Left colon (tissue), 2 donors: ENCODE measurements around the gene CYFIP1. TPM values are rescaled to one million over a fixed set of nuclear protein-coding genes. Genes with fewer than 3 reads are reported as not detected.

Experiments used
- ATAC-seq: fragments of 200-7000 bp; cut with Tn5 transposase; one replicate; pipeline ENCODE4 v1.9.1; 2020; ENCODE audit warnings: mild to moderate bottlenecking, moderate library complexity
- DNase-seq, 2 donors: peaks; one replicate each; pipeline ENCODE4 v3.0.0-alpha.2; 2020
- intact Hi-C, 2 donors: fragments of 100-400 bp; cut with DNase I in 1 of 2; cut with micrococcal nuclease in 1 of 2; formaldehyde crosslinking; loops; one replicate each; pipeline versions ENCODE4 v1.11.2 to v1.14.0; 2022; cut with DNase I, micrococcal nuclease
- total RNA-seq, 2 donors: library from RNA; stranded (reverse); fragmentation: NEBNext Ultra II Directional; extraction: Animal tissue kit (Norgen Biotek cat#: 25700); gene quantifications; one replicate each; pipeline ENCODE4 v1.2.1, GENCODE V29; 2021
- donor health status: DM: no; HTN: no; CAD: no.
- donor health status: DM: yes; HTN: yes; CAD: no.

The CYFIP1 gene
- total RNA-seq, 2 donors from 2014 or later = 163 to 192 TPM

- ATAC-seq (peak; percentile 89), DNase-seq (peak; percentile 72 to 84)
- intact Hi-C loops = no loop called here
Measured at GRCh38 chr15:22903961-22904534, 76.1 kb downstream of the CYFIP1 start.

DNA sequence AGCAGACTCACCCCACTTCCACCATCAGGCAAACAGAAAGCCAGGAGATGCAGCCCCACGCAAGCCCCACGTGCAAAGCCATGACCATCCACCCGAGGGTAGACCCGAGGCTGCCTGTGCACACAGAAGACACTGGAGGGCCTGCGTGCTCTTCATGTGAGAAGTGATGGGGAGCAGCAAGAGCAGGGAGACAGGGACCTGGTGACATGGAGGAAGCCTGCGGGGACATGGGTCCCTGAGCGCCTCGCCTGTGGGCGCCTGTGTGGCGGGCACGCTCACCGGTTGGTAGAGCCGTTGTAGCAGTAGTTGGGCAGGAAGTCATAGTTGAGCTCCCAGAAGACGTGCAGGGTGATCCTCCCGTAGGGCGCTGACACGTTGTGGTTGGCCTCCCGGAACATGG, 76.7 kb downstream of the CYFIP1 start:
- DNase-seq = no peak
- no peak for ATAC-seq
- intact Hi-C loops = no loop called here

DNA sequence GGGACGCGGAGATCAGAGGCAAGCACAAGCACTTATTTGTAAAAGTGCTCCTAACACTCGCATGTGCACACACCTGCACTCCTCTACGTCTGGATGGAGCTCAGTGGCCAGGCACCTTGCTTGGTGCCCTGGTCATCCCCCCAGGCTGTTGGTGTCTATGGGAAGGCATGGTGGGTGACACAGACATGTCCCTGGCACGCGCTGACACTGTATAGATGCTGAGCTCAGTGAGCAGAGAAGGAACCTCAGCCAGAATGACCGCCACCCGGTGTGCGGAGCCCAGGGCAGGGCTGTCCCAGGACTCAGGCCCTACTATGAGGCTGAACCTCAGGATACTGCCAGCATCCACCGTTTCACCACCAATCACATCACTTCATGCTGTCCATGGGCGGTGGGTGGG, 77.2 kb downstream of the CYFIP1 start:
- intact Hi-C loops = no loop called here
- ATAC-seq (no peak), DNase-seq (no peak)

DNA sequence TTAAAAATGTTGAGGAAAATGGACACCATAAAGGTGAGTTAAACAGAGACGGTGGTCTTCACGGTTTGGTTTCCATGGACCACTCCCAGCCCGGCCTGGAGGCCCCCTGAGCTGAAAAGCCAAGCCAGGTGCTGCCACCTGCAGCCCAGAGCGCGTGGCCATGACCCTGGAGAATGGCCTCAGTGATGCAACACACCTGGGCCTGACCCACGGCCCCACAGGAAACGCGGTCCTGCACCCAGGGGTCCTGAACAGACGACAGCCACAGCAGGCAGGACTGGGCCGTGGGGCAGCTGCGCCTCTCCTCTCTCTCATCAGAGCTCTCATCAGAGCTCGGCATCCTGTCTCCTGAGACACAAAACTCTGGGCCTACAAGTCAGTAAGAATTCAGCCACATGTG, 77.6 kb downstream of the CYFIP1 start:
- ATAC-seq (no peak), DNase-seq (no peak)
- intact Hi-C loops = no loop called here

- ATAC-seq (no peak), DNase-seq (no peak)
- intact Hi-C loops = no loop called here
Measured at GRCh38 chr15:22902046-22902445, 78.1 kb downstream of the CYFIP1 start.

DNA sequence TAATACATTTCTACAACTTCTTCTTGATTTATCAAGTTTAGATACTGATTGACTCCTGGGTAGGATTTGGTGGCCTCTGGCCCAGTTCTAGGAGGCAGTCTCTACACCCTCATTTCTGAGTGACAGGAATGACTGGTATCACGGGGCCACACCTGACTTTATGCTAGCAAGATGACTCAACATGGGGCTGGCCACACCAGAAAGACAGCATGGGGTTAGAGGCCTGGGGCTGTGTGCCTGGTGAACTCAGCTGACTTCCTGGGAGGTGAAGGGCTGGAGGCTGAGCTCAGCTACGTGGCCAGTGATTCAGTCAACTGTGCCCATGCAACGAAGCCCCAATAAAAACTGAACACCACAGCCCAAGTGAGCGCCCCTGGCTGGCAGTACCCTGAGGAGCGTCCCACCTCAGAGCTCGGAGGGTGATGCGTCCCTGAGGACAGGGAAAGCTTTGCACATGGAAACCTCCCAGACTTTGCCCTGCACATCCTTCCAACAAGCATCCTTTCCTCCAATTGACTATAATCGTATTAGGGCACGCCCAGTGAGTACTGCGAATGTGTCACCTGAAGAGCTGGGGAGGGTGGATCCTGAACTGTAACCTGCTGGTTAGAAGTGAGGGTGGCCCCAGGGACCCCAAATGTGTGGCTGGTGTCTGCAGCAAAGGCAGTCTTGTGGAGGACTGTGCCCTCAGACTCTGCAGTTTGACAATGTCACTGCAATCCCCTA, 84.5 kb downstream of the CYFIP1 start:
- ATAC-seq (peak; percentile 95), DNase-seq (peak; percentile 40 to 64)
- intact Hi-C loops = no loop called here

DNA sequence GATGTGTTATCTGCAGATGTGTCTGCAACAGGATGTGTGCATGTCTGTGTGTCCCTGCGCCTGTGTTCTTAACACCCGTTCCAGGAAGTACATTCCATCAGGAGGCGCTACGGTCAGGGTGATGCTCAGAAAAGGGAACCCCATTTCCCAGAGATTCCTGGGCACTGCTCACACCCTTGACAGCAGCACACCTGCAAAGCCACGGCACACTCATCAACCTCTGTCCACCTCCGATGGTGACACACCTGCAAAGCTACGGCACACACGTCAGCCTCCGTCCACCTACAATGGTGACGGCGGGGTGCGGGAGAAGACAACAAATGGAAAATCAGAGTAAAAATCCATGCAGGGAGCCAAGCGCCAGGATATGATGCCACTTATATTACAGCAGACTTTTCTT, 86.3 kb downstream of the CYFIP1 start:
- no peak for ATAC-seq
- intact Hi-C loops = no loop called here

GRCh38 chr15:22893081-22893480, 87.1 kb downstream of the CYFIP1 start:
- intact Hi-C loops = no loop called here
- DNase-seq = no peak
- no peak for ATAC-seq

More for the DNA sequence above, 86.3 kb downstream of the CYFIP1 start:
- no peak for DNase-seq

DNA sequence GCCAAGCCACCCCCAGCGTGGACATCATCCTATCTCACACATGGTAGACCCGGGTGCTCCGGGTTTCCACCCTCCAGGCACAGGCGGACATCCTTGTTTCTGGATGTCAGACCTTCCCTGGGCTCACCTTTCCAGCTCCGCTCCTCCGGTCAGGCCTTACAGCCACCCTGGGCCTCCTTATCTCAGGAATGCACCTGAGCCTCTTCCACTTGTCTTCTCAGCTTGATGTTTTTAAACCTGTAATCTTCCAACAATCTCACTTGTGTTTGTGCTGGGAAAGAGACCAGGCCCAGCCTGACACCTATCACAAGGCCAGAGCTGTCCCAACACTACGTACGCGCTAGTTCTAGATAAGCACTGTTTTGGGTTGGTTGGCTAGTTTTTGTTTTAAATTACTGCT, 87.8 kb downstream of the CYFIP1 start:
- no peak for DNase-seq
- intact Hi-C loops = no loop called here
- ATAC-seq = no peak

- DNase-seq = no peak
- no peak for ATAC-seq
- intact Hi-C loops = no loop called here
Measured at GRCh38 chr15:22891426-22892210, 88.5 kb downstream of the CYFIP1 start.

GRCh38 chr15:22890296-22890695, 89.9 kb downstream of the CYFIP1 start:
- intact Hi-C loops = no loop called here

DNA sequence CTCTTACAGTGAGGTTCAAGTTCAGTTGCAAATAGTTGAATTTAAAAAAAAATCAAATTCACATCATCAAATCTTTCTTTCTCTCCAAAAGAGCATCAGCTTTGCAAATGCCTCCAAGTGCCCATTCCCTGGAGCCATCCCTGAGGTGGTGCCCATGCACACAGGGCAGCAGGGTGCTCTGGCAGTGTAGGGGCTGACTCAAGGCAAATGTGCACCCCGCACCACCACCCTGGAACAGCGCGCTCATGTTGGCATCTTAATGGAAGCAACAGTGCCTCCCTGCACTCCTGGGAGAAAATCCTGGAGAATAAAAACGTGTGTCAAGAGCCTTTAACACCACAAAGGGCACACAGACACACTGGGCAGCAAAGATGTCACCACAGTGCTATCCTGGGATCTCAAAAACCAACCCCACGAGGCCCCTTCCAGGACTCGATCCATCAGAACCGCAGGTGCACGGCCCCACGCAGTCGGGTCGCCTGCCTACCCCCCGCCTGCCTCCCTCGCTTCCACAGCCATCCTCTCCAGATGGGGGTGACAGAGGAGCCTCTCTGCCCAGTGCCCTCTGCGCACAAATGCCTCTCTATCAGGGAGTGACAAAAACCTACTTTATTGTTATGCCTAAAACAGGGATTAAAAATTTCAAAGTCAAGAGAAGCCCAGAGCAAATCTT, 90.9 kb downstream of the CYFIP1 start:
- intact Hi-C loops = no loop called here

More at GRCh38 chr15:22890296-22890695, 89.9 kb downstream of the CYFIP1 start:
- DNase-seq = no peak
- ATAC-seq = no peak

GRCh38 chr15:22888120-22888859, 91.9 kb downstream of the CYFIP1 start:
- intact Hi-C loops = no loop called here
- DNase-seq (no peak), ATAC-seq (peak; percentile 36)

More for the DNA sequence above, 90.9 kb downstream of the CYFIP1 start:
- DNase-seq = no peak
- no peak for ATAC-seq

- ATAC-seq = peak; percentile 32
Measured at GRCh38 chr15:22887157-22887951, 92.8 kb downstream of the CYFIP1 start.

GRCh38 chr15:22885120-22885519, 95.0 kb downstream of the CYFIP1 start:
- intact Hi-C loops = no loop called here
- ATAC-seq = peak; percentile 57
- DNase-seq = no peak

More at GRCh38 chr15:22887157-22887951, 92.8 kb downstream of the CYFIP1 start:
- DNase-seq = peak in 1 of 2 donors; percentile 39
- intact Hi-C loops = no loop called here

DNA sequence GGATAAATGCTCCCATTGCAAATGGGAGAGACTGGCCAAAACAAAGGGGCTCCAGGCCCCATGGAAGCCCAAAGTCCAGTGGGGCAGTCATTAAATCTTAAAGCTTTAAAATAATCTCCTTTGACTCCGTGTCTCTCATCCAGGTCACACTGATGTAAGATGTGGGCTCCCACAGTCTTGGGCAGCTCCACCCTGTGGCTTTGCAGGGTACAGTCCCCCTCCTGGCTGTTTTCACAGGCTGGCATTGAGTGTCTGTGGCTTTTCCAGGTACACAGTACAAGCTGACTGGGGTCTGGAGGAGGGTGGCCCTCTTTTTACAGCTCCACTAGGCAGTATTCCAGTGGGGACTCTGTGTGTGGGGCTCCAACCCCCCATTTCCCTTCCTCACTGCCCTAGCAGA, 95.8 kb downstream of the CYFIP1 start:
- peak; percentile 28 for ATAC-seq
- intact Hi-C loops = no loop called here
- DNase-seq = no peak

DNA sequence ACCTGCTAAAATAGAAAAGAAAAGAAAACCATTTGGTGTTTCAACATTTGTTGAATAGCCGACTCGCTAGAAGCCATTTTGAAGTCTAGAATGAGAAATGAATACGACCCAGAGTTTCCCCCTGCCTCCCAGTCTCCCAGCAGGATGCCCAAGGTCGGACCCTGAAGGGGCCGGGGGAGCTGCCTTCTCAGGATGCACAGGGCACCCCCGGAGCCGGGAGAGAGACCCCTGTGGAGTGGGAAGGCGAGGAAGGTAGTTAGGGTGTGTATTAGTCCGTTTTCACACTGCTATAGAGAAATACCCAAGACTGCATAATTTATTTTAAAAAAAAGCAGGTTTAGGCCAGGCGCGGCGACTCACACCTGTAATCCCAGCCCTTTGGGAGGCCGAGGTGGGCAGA, 97.0 kb downstream of the CYFIP1 start:
- intact Hi-C loops = no loop called here
- DNase-seq = no peak
- ATAC-seq = no peak
